Fibroblast of the aortic adventitia (primary cell): ENCODE measurements around the gene CTNNA2. TPM values are rescaled to one million over a fixed set of nuclear protein-coding genes. Genes with fewer than 3 reads are reported as not detected.

ENCODE experiments used
- DNase-seq: peaks from one replicate; pipeline ENCODE4 v3.0.0-alpha.2; 2010; ENCODE audit warnings: low read depth
- H3K4me3 ChIP-seq: 2 replicates; pipeline ENCODE4 v1.5.1; 2011; ENCODE audit warnings: low read depth, mild to moderate bottlenecking, control low read depth, low read length, moderate library complexity
- CTCF ChIP-seq: IDR thresholded peaks from 2 replicates; pipeline ENCODE4 v1.5.1; 2011; ENCODE audit warnings: mild to moderate bottlenecking, low read length, control low read depth, inconsistent platforms; ENCODE audit not compliant: insufficient read depth
- total RNA-seq: library from RNA; depleted of rRNA; stranded (reverse); fragments of >200 nt; gene quantifications from 2 replicates; pipeline ENCODE4 v1.2.3, GENCODE V29; 2012; ENCODE audit warnings: low replicate concordance

The CTNNA2 gene
- total RNA-seq, 1 donor: 0.36 TPM

GRCh38 chr2:80459028-80459427, 946.2 kb downstream of the CTNNA2 start:
- no peak for DNase-seq
- no peak overlapping the region for H3K4me3 ChIP-seq
- no peak for TF ChIP-seq CTCF

GRCh38 chr2:80461505-80462197, 948.8 kb downstream of the CTNNA2 start:
- DNase-seq: peak; percentile 6
- no peak overlapping the region for H3K4me3 ChIP-seq
- no peak for TF ChIP-seq CTCF

- no peak for TF ChIP-seq CTCF
- DNase-seq: no peak
- H3K4me3 ChIP-seq: no peak overlapping the region
Observed at GRCh38 chr2:80462654-80463053, 949.8 kb downstream of the CTNNA2 start.

GRCh38 chr2:80464275-80464674, 951.4 kb downstream of the CTNNA2 start:
- DNase-seq: no peak
- no peak for TF ChIP-seq CTCF

GRCh38 chr2:80467262-80467811, 954.5 kb downstream of the CTNNA2 start:
- no peak for TF ChIP-seq CTCF
- H3K4me3 ChIP-seq: no peak overlapping the region
- no peak for DNase-seq

More at GRCh38 chr2:80464275-80464674, 951.4 kb downstream of the CTNNA2 start:
- H3K4me3 ChIP-seq: no peak overlapping the region

- no peak for TF ChIP-seq CTCF
- DNase-seq: no peak
- H3K4me3 ChIP-seq: no peak overlapping the region
Observed at GRCh38 chr2:80469428-80469827, 956.6 kb downstream of the CTNNA2 start.

GRCh38 chr2:80473069-80473468, 960.2 kb downstream of the CTNNA2 start:
- no peak for TF ChIP-seq CTCF
- DNase-seq: no peak
- H3K4me3 ChIP-seq: no peak overlapping the region
